Measurements from ENCODE around the gene ACTN4.

The ACTN4 gene

DNA sequence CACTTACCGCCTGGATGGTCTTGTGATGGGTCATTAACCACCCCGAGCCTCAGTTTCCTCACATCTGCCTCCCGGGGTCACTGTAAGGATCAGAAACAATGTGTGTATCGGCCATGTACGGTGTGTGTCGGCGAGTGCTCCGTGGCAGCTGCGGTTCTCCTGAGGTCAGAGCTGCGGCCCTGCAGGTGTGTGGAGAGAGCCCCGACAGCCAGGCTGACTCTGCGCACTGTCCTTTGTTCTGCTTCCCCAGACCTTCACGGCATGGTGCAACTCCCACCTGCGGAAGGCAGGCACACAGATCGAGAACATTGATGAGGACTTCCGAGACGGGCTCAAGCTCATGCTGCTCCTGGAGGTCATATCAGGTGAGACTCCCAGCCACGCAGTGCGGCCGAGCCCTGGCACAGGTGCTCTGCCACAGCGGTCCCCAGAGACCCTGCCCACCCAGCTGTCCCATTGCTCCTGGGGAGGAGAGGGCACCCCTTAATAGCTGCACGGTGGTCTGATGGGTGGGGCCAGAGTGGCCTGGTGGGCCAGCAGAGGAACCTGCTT, 53.0 kb downstream of the ACTN4 start:
- peaks cover 55% of the 10 kb centered on the region for H3K4me1 Mint-ChIP-seq

DNA sequence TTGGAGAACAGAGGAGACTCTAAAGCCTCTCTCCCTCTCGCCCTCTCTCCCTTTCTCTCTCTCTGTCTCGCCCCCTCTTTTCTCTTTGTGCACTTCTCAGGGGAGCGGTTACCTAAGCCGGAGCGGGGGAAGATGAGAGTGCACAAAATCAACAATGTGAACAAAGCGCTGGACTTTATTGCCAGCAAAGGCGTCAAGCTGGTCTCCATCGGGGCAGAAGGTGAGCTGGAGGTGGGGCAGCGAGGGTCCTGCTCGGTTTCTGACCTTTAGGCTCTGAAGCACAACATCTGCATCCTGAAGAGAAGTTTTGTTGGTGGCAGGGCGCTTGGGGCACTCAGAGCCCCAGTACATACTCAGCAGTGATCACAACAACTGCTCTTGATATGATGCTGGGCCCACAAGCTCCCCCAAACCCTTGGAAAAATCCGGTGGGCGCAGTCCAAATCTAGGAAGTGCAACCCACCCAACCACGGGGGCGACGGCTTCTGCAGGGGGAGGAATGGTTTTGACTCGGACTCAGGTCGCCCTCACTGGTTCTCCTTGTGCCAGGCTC, 53.5 kb downstream of the ACTN4 start:
- Mint-ChIP-seq H3K9me3 (no peaks in the 10 kb centered on the region), H3K27ac (peak overlapping the region; percentile 78), H3K36me3 (peaks cover 93% of the 10 kb centered on the region), H3K4me3 (no peak overlapping the region), H3K4me1 (peaks cover 50% of the 10 kb centered on the region)
- ATAC-seq (no peak), DNase-seq (ENCODE audit: low spot score in 2 of 2) (no peak)

More for the DNA sequence above, 53.0 kb downstream of the ACTN4 start:
- H3K4me3 Mint-ChIP-seq: no peak overlapping the region
- no peak for DNase-seq (ENCODE audit: low spot score in 2 of 2)
- ATAC-seq: no peak
- H3K9me3 Mint-ChIP-seq: no peaks in the 10 kb centered on the region
- peaks cover 96% of the 10 kb centered on the region for H3K36me3 Mint-ChIP-seq
- peak overlapping the region; percentile 78 for H3K27ac Mint-ChIP-seq

DNA sequence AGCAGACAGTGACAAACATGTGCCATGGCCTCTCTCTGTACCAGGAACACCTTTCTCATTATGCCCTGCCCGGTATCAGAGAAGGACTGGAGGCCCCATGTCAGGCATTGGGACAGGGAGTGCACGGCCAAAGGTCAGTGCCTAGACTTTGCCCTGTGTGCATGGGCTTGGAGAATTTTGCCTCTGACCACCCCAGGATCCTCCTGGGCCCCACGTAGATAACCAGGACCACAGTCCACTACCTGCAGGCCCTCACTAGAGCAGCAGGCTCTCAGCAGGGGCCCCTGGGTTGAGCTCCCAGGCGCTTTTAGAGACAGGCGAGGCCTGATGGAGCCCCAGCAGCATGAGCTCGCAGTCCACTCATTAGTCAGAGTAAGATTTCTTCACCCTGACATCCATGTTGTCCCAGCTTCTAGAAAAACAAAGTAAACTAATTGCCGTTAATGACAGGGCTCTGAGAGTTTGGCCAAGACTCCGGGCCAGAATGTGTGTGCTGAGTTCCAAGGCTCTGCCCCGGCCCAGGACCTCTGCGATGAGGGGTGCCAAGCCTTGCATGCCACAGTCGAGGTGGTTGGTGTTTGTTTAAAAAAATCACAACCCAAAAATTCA, 54.1 kb downstream of the ACTN4 start:
- peaks cover 44% of the 10 kb centered on the region for H3K4me1 Mint-ChIP-seq
- H3K9me3 Mint-ChIP-seq: no peaks in the 10 kb centered on the region
- ATAC-seq (no peak), DNase-seq (ENCODE audit: low spot score in 2 of 2) (no peak)
- H3K27ac Mint-ChIP-seq: no peak overlapping the region
- H3K4me3 Mint-ChIP-seq: no peak overlapping the region
- H3K36me3 Mint-ChIP-seq: peaks cover 93% of the 10 kb centered on the region

DNA sequence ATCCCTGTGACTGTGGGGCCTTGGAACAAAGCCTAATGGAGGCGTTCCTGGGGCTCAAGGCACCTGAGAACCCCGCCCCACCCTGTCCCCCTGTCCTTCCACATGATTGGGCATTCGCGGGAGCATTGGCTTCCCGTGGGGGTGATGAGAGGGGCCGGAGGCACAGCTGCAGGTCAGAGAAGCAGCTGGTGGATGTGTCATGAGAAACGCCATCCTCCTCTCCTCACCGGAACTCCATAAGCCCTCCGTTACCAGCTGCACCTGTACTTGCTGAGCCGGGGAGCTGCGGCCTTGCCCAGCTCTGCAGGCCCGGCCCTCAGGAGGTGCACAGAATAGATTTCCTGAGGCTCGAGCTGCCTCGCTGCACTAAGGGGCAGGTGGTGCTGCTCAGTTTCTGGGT, 54.8 kb downstream of the ACTN4 start:
- ATAC-seq: no peak
- peaks cover 93% of the 10 kb centered on the region for H3K36me3 Mint-ChIP-seq
- H3K9me3 Mint-ChIP-seq: no peaks in the 10 kb centered on the region
- H3K4me1 Mint-ChIP-seq: peaks cover 37% of the 10 kb centered on the region
- H3K27ac Mint-ChIP-seq: no peak overlapping the region
- no peak overlapping the region for H3K4me3 Mint-ChIP-seq
- no peak for DNase-seq (ENCODE audit: low spot score in 2 of 2)

DNA sequence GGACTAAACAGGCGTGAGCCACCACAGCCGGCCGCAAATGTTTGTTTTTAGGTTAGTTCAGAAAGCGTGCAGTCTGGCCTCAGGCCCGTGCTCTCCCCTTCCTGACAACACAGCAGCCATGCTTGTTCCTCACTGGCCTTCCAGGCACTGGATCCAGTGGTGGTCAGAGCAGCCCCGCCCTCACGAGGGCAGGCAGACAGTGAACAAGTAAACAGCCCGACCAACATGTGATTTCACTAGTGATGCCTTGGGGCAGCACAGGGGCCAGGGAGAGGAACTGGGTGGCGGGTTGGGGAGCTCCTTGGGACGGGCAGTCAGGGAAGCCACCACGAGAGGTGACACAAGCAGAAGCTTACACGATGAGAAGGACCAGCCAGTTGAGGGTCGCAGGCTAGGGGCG, 56.1 kb downstream of the ACTN4 start:
- Mint-ChIP-seq H3K4me3 (no peak overlapping the region), H3K9me3 (no peaks in the 10 kb centered on the region), H3K36me3 (peaks cover 97% of the 10 kb centered on the region), H3K27ac (peak overlapping the region; percentile 70), H3K4me1 (peaks cover 24% of the 10 kb centered on the region)
- ATAC-seq: no peak
- DNase-seq (ENCODE audit: low spot score in 2 of 2): no peak

DNA sequence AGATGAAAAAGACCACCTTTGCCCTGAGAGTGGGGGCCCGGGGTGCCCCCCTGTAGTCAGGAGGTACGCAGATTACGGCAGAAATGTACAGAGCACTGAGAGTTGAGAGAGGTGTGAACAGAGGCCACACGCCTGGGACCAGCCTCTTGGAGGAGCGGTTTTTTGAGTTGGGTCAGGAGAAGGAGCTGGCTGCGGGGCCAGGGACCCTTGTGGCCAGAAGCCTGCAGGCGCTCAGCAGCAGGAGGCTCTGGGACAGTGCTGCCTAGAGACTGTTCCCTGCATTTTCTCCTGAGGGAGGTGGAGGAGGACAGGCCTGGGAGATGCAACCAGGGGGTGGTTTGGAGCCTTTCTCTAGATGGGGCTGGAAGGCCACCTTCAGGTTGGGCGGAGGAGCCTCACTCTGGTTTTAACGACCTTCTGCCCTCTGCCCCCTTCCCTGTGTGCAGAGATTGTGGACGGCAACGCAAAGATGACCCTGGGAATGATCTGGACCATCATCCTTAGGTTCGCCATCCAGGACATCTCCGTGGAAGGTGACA, 57.1 kb downstream of the ACTN4 start:
- DNase-seq (ENCODE audit: low spot score in 2 of 2) (no peak), ATAC-seq (no peak)
- H3K9me3 Mint-ChIP-seq: no peaks in the 10 kb centered on the region
- peaks cover 97% of the 10 kb centered on the region for H3K36me3 Mint-ChIP-seq
- peak overlapping the region; percentile 70 for H3K27ac Mint-ChIP-seq
- H3K4me3 Mint-ChIP-seq: no peak overlapping the region
- peaks cover 14% of the 10 kb centered on the region for H3K4me1 Mint-ChIP-seq

DNA sequence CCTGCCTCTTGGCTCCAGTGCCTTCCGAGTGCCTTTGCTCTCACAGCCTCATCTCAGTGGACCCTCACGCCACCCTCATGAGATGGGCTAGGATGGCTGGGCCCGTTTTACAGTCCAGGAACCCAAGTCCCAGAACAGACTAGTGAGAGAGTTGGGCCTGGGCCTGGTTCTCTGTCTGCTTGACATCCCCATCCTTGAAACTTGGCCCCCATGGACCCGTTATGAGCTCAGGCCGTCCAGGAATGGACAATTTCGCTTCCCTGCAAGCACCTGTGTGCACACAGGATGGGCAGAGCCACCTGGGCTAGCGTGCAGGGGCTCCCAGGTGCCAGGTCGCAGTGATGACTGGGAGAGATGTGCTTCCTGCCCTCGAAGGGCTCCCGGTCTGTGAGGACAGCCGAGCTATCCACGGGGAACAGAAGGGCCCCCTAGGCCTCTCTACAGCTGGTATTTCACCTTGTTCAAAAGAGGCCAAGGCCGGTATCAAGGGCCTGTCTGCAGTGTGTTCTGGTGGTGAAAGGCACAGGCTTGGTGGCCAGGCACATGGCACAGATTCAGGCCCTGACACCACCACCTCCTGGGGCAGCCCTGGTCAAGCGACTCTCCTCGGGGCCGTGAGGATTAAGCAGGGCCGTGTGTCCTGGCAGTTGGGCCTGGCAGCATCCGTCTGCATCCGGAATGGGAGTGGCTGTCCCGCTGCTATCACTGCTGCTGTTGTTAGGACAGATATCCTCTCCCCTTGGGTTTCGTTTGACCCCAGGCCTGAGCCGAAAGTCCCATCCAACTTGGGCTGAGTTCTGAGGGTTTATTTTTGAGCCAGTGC, 58.0 kb downstream of the ACTN4 start:
- peaks cover 97% of the 10 kb centered on the region for H3K36me3 Mint-ChIP-seq
- peaks cover 15% of the 10 kb centered on the region for H3K4me1 Mint-ChIP-seq
- peak overlapping the region; percentile 86 for H3K27ac Mint-ChIP-seq
- no peaks in the 10 kb centered on the region for H3K9me3 Mint-ChIP-seq
- ATAC-seq (no peak), DNase-seq (ENCODE audit: low spot score in 2 of 2) (no peak)
- H3K4me3 Mint-ChIP-seq: no peak overlapping the region

DNA sequence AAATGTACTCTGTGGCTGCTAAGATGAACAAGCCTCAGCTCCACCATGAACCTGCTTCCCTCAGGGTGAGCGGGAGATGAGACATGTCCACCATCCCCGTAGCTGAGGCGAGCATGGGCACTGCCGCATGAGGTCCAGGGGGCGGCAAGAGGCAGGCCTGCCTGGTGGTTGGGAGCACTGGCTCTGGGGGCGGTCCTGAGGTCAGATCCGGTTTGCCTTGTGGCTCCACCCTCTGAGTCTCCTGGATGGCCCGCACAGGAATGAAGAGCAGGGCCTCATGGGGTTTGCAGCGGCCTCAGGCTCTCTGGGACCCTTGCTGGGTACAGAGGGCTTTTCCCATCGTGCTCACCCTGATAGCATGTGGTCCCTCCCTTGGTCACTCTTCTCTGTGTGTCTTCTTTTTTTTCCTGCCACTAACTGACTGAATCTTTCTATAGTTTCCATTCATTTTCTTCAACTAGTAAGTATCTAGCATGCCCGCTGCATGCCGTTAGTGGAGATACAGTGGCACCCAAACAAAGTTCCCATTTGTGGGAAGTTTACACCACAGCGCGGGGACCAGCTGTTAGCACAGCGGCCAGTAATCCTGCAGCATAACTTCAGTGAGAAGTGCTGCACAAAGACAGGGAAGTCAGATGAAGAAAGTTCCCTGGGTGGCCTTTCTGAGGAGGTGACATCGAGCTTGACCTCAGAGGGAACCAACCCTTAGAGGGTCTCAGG, 59.5 kb downstream of the ACTN4 start:
- H3K36me3 Mint-ChIP-seq: peaks cover 97% of the 10 kb centered on the region
- no peak for ATAC-seq
- no peaks in the 10 kb centered on the region for H3K9me3 Mint-ChIP-seq
- no peak overlapping the region for H3K4me3 Mint-ChIP-seq
- H3K4me1 Mint-ChIP-seq: peaks cover 23% of the 10 kb centered on the region
- no peak for DNase-seq (ENCODE audit: low spot score in 2 of 2)
- H3K27ac Mint-ChIP-seq: peak overlapping the region; percentile 86

DNA sequence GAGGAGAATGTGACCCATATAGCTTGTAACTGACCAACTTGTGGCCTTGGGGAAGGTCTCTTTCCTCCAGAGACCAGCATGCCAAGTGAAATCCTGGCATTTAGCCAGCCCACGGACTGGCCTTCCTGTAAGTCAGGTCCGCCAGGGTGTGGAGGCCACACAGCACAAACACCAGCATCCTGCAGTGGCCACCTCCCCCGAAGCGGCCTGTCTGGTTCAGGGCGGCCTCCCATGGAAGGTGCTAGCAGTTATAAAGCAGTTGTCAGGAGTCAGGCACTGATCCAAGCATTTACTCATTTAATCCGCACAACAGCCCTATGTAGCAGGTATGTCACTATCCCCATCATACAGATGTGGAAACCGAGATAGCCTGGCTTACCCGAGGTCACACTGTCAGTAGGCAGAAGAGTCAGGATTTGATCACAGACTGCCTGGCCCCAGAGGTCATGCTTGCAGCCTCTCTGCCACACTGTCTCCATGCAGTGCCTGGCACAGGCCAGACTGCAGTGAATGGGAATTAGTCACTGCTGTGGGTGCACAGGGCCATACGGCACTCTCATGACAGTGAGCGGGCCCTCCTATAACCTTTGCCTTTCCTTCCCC, 60.2 kb downstream of the ACTN4 start:
- Mint-ChIP-seq H3K4me3 (no peak overlapping the region), H3K27ac (peak overlapping the region; percentile 86), H3K36me3 (peaks cover 93% of the 10 kb centered on the region), H3K4me1 (peaks cover 23% of the 10 kb centered on the region), H3K9me3 (no peaks in the 10 kb centered on the region)
- no peak for ATAC-seq
- no peak for DNase-seq (ENCODE audit: low spot score in 2 of 2)

DNA sequence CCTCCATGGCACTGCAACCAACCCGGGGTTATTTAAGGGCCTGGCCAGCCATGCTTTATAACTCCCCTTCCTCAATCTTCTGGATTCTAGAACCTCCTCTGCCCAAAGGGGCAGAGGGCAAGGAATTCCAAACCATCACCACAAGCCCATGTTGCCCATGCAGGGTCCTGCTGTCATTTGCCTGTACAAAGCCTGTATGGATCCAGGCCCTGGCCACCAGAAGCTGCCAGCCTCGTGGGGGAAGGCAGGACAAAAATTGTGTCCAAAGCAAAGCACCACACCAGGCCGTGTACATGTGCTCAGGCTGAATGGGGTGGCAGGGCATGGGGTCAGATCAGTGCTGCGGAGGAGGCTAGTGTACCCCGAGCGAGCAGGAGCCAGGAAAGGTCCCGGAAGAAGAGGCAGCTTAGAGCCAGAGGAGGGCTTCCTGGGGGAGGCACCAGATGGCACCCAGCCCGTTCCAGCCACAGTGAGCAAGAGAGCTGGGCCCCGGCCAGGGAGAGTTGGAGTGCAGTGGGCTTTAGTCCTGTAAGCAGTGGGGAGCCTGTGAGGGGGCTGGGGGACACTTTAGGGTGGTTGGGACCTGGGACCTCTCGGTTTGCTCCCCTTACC, 61.1 kb downstream of the ACTN4 start:
- H3K4me1 Mint-ChIP-seq: peaks cover 23% of the 10 kb centered on the region
- no peaks in the 10 kb centered on the region for H3K9me3 Mint-ChIP-seq
- H3K4me3 Mint-ChIP-seq: no peak overlapping the region
- H3K27ac Mint-ChIP-seq: peak overlapping the region; percentile 76
- H3K36me3 Mint-ChIP-seq: peaks cover 93% of the 10 kb centered on the region
- no peak for ATAC-seq
- no peak for DNase-seq (ENCODE audit: low spot score in 2 of 2)

DNA sequence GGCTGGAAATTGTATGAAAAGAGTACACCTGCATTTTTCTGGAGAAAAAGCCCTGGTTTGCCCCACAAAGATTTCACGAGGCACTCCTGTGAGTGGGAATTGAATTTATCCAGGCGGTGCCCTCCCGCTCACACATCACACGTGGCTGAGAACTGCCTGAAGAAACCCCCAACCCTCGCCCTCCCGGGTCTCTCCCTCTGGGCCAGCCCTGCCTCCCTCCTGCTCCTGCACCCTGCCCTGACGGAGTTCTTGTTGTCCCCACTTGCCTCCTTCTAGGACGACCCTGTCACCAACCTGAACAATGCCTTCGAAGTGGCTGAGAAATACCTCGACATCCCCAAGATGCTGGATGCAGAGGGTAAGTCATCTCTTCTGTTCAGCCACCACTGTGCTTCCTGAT, 61.7 kb downstream of the ACTN4 start:
- Mint-ChIP-seq H3K36me3 (peaks cover 93% of the 10 kb centered on the region), H3K27ac (peak overlapping the region; percentile 37), H3K4me1 (peaks cover 23% of the 10 kb centered on the region), H3K9me3 (no peaks in the 10 kb centered on the region), H3K4me3 (no peak overlapping the region)
- no peak for ATAC-seq
- no peak for DNase-seq (ENCODE audit: low spot score in 2 of 2)

DNA sequence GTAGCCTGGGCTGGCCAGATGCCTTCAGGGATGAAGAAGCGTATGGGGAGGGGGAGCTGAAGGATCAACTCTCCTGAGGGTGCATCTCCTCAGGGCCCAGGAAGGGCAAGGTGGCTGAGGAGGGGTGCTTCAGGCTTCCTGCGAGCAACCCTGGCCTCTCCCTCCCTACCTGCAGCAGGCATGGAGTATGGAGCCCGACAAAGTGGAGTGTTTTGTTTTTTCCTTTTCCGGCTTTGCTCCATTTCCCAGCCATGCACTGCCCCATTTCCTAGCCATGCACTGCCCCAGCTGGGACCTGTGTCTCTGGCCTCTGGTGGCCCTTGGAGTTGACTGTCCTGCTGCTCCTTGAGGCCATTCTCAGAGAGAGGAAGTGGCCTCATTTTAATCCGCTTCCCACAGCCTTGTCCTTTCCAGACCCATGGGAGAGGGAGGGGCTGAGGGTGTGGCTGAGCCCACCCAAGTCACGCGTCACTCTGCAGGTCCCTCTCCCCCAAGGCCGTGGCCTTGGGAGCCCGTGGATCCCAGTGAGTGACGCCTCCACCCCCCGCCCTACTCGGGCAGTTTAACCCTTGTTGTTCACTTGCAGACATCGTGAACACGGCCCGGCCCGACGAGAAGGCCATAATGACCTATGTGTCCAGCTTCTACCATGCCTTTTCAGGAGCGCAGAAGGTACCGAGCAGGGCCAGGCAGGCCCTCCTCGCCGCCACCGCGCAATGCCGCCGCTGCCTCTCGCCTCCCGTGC, 62.4 kb downstream of the ACTN4 start:
- H3K36me3 Mint-ChIP-seq: peaks cover 93% of the 10 kb centered on the region

DNA sequence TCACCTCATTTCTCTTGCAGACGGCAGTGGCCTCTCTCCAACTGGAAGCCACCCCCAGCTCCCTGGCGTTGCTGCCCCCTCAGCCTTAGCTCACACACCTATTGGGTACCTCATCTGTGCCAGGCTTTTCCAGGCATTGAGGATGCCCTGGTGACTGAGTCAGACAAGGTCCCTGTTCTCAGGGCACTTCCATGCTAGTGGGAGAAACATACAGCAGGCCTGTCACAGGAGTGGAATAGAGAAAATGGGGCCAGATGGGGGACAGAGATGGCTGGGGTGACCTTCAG, 62.9 kb downstream of the ACTN4 start:
- peak overlapping the region; percentile 67 for H3K27ac Mint-ChIP-seq
- ATAC-seq: no peak

More for the DNA sequence above, 62.4 kb downstream of the ACTN4 start:
- no peak for DNase-seq (ENCODE audit: low spot score in 2 of 2)
- H3K9me3 Mint-ChIP-seq: no peaks in the 10 kb centered on the region
- no peak overlapping the region for H3K4me3 Mint-ChIP-seq
- H3K27ac Mint-ChIP-seq: peak overlapping the region; percentile 67
- peaks cover 22% of the 10 kb centered on the region for H3K4me1 Mint-ChIP-seq
- ATAC-seq: no peak

More for the DNA sequence above, 62.9 kb downstream of the ACTN4 start:
- Mint-ChIP-seq H3K9me3 (no peaks in the 10 kb centered on the region), H3K36me3 (peaks cover 93% of the 10 kb centered on the region), H3K4me1 (peaks cover 22% of the 10 kb centered on the region), H3K4me3 (no peak overlapping the region)
- no peak for DNase-seq (ENCODE audit: low spot score in 2 of 2)

All from stimulated activated effector memory CD8-positive, alpha-beta T cell treated with anti-CD3 and anti-CD28 coated beads, Interleukin-12 subunit alpha, Interleukin-12 subunit beta, amount 100 ng/mL, for 72 hours (primary cell).